ENCODE data around the gene KIZ. TPM values are rescaled to one million over a fixed set of nuclear protein-coding genes. Genes with fewer than 3 reads are reported as not detected.

Gene KIZ
- total RNA-seq, 1 donor from 2014 or later = 25.0 TPM

GRCh38 chr20:21202259-21202658 lies 76.4 kb downstream of the KIZ start:
- Histone ChIP-seq H3K36me3 (peaks cover 0 to 7% of the 10 kb centered on the region in 2 donors), H3K27ac (no peak overlapping the region), H3K4me3 (no peak overlapping the region), H3K27me3 (no peaks in the 10 kb centered on the region), H3K9me3 (no peaks in the 10 kb centered on the region), H3K4me1 (no peaks in the 10 kb centered on the region)
- TF ChIP-seq POLR2AphosphoS5 (IDR thresholded peaks at IDR 0.05; ENCODE audit: insufficient read depth in 1 of 2, low read depth in 1 of 2) = no peak
- no peak for TF ChIP-seq CTCF (IDR thresholded peaks at IDR 0.05)
- no peak for TF ChIP-seq POLR2A (IDR thresholded peaks at IDR 0.05)
- intact Hi-C loops (cut with DNase I) = no loop called here
- no peak for DNase-seq (ENCODE audit: extremely low spot score in 2 of 2)

- H3K27me3 ChIP-seq = no peaks in the 10 kb centered on the region
- H3K9me3 ChIP-seq = no peaks in the 10 kb centered on the region
- H3K27ac ChIP-seq = no peak overlapping the region
- DNase-seq (ENCODE audit: extremely low spot score in 2 of 2) = no peak
- intact Hi-C loops (cut with DNase I) = no loop called here
- peaks cover 0 to 7% of the 10 kb centered on the region in 2 donors for H3K36me3 ChIP-seq
- H3K4me3 ChIP-seq = no peak overlapping the region
- TF ChIP-seq CTCF (IDR thresholded peaks at IDR 0.05) (no peak), POLR2A (IDR thresholded peaks at IDR 0.05) (no peak)
- H3K4me1 ChIP-seq = no peaks in the 10 kb centered on the region
Observed at GRCh38 chr20:21203088-21203656, 77.3 kb downstream of the KIZ start.

- intact Hi-C loops (cut with DNase I) = no loop called here
- Histone ChIP-seq H3K9me3 (no peaks in the 10 kb centered on the region), H3K4me3 (no peak overlapping the region), H3K36me3 (peaks cover 0 to 7% of the 10 kb centered on the region in 2 donors), H3K4me1 (no peaks in the 10 kb centered on the region), H3K27ac (no peak overlapping the region), H3K27me3 (no peaks in the 10 kb centered on the region)
- TF ChIP-seq POLR2A (IDR thresholded peaks at IDR 0.05) (no peak), CTCF (IDR thresholded peaks at IDR 0.05) (no peak), POLR2AphosphoS5 (IDR thresholded peaks at IDR 0.05; ENCODE audit: insufficient read depth in 1 of 2, low read depth in 1 of 2) (no peak)
- no peak for DNase-seq (ENCODE audit: extremely low spot score in 2 of 2)
Observed at GRCh38 chr20:21206584-21206983, 80.7 kb downstream of the KIZ start.

GRCh38 chr20:21208999-21209398 lies 83.1 kb downstream of the KIZ start:
- Histone ChIP-seq H3K4me1 (no peaks in the 10 kb centered on the region), H3K27ac (no peak overlapping the region), H3K4me3 (no peak overlapping the region), H3K36me3 (peaks cover 0 to 7% of the 10 kb centered on the region in 2 donors), H3K27me3 (no peaks in the 10 kb centered on the region), H3K9me3 (no peaks in the 10 kb centered on the region)
- intact Hi-C loops (cut with DNase I) = no loop called here
- no peak for DNase-seq (ENCODE audit: extremely low spot score in 2 of 2)
- TF ChIP-seq POLR2A (IDR thresholded peaks at IDR 0.05) (no peak), POLR2AphosphoS5 (IDR thresholded peaks at IDR 0.05; ENCODE audit: insufficient read depth in 1 of 2, low read depth in 1 of 2) (no peak), CTCF (IDR thresholded peaks at IDR 0.05) (no peak)

GRCh38 chr20:21209668-21210067 lies 83.8 kb downstream of the KIZ start:
- Histone ChIP-seq H3K27me3 (no peaks in the 10 kb centered on the region), H3K4me3 (no peak overlapping the region), H3K4me1 (no peaks in the 10 kb centered on the region), H3K9me3 (no peaks in the 10 kb centered on the region), H3K27ac (no peak overlapping the region), H3K36me3 (peaks cover 0 to 7% of the 10 kb centered on the region in 2 donors)
- no peak for DNase-seq (ENCODE audit: extremely low spot score in 2 of 2)
- no peak for TF ChIP-seq POLR2A (IDR thresholded peaks at IDR 0.05)
- no peak for TF ChIP-seq POLR2AphosphoS5 (IDR thresholded peaks at IDR 0.05; ENCODE audit: insufficient read depth in 1 of 2, low read depth in 1 of 2)
- TF ChIP-seq CTCF (IDR thresholded peaks at IDR 0.05) = no peak
- intact Hi-C loops (cut with DNase I) = no loop called here
